Measurements from ENCODE around the gene MPC1L.

- no peak for TF ChIP-seq CTCF (IDR thresholded peaks at IDR 0.05)
- TF ChIP-seq POLR2A (IDR thresholded peaks at IDR 0.05), result no peak
These were observed 619 bp upstream of the MPC1L start for GRCh38 chrX:40622479-40623138.
